Measurements from ENCODE around the gene TRIOBP.
"Not testable (repeated sequence)": the region's sequence is repeated elsewhere in the genome, so short reads cannot be mapped to it uniquely, and the experiment has no call there.

The TRIOBP gene

GRCh38 chr22:37792494-37792893, 95.6 kb downstream of the TRIOBP start (continued):
- no peak for TF ChIP-seq PRDM10 (tag by site-specific recombination; IDR thresholded peaks at IDR 0.05)
- TF ChIP-seq ZSCAN30 (tag by site-specific recombination; IDR thresholded peaks at IDR 0.05): no peak
- no peak for TF ChIP-seq TSHZ1 (tag by site-specific recombination; IDR thresholded peaks at IDR 0.05; ENCODE audit: borderline replicate concordance)

- TF ChIP-seq ZBTB21 (tag by site-specific recombination; IDR thresholded peaks at IDR 0.05) (no peak), YY1 (tag by site-specific recombination; IDR thresholded peaks at IDR 0.05) (peak; percentile 31; the same call in 1 of the 2 replicates)
- CTCF ChIA-PET: interaction anchor here (0.7 to 1.9 kb wide), 4 partner anchors 12 to 152 kb away, joined by 3 to 4 read pairs (median 4); no protein-coding TSS in a partner anchor
- H3K4me3 ChIP-seq (ENCODE audit: low read depth, low read length): no peak overlapping the region
Observed at GRCh38 chr22:37794376-37794775, 97.5 kb downstream of the TRIOBP start.

GRCh38 chr22:37796079-37796478, 99.2 kb downstream of the TRIOBP start:
- POLR2A ChIA-PET: interaction anchor here (0.7 kb wide), 1 partner anchor 11 kb away, joined by 4 read pairs; the partner anchor contains the start of gene GCAT
- H3K9me3 ChIP-seq (ENCODE audit: control insufficient read depth, insufficient read depth, low read depth, low read length): no peaks in the 10 kb centered on the region
- no peak overlapping the region for H3K27ac ChIP-seq (ENCODE audit: extremely low read depth, low read depth, low read length)
- H3K4me3 ChIP-seq (ENCODE audit: low read depth, low read length): no peak overlapping the region
- no peaks in the 10 kb centered on the region for H3K4me1 ChIP-seq (ENCODE audit: control insufficient read depth, insufficient read depth, low read length)
- peak; percentile 86 for TF ChIP-seq ZNF585B (tag by site-specific recombination; IDR thresholded peaks at IDR 0.05)
- no peak for TF ChIP-seq KLF10 (tag by site-specific recombination; IDR thresholded peaks at IDR 0.05)
- H3K36me3 ChIP-seq (ENCODE audit: control insufficient read depth in 2 of 2, insufficient read depth in 1 of 2, low read length in 2 of 2): no peaks in the 10 kb centered on the region
- CTCF ChIA-PET: interaction anchor here (1.3 kb wide), 1 partner anchor 152 kb away, joined by 4 read pairs; no protein-coding TSS in a partner anchor

More at GRCh38 chr22:37794376-37794775, 97.5 kb downstream of the TRIOBP start:
- Histone ChIP-seq H3K9me3 (ENCODE audit: control insufficient read depth, insufficient read depth, low read depth, low read length) (no peaks in the 10 kb centered on the region), H3K4me1 (ENCODE audit: control insufficient read depth, insufficient read depth, low read length) (no peaks in the 10 kb centered on the region), H3K36me3 (ENCODE audit: control insufficient read depth in 2 of 2, insufficient read depth in 1 of 2, low read length in 2 of 2) (no peaks in the 10 kb centered on the region), H3K27ac (ENCODE audit: extremely low read depth, low read depth, low read length) (no peak overlapping the region)
- POLR2A ChIA-PET: no interaction called here

GRCh38 chr22:37797259-37797658, 100.4 kb downstream of the TRIOBP start:
- H3K36me3 ChIP-seq (ENCODE audit: control insufficient read depth in 2 of 2, insufficient read depth in 1 of 2, low read length in 2 of 2); POLR2A ChIA-PET; H3K27ac ChIP-seq (ENCODE audit: extremely low read depth, low read depth, low read length); H3K9me3 ChIP-seq (ENCODE audit: control insufficient read depth, insufficient read depth, low read depth, low read length); H3K4me3 ChIP-seq (ENCODE audit: low read depth, low read length); H3K4me1 ChIP-seq (ENCODE audit: control insufficient read depth, insufficient read depth, low read length): not testable (repeated sequence)
- peak; percentile 82 for TF ChIP-seq ZNF121 (tag by site-specific recombination; IDR thresholded peaks at IDR 0.05)
- CTCF ChIA-PET: interaction anchor here (0.6 kb wide), 1 partner anchor 48 kb away, joined by 3 read pairs; no protein-coding TSS in a partner anchor

All from HEK293 (cell line).